Endothelial cell of umbilical vein (primary cell): ENCODE results near the gene PIK3R1. TPM values are rescaled to one million over a fixed set of nuclear protein-coding genes. Genes with fewer than 3 reads are reported as not detected.

Experiments
- BruUV-seq: library from RNA; stranded (reverse); fragments of 400-500 nt; replicated peaks from 2 replicates; lab custom pipeline; 2021; lab: Mats Ljungman, UMichigan
- CTCF ChIA-PET: fragments of 300-600, 350-600 bp; sonication (Branson Sonifier 250); formaldehyde crosslinking; loops from one replicate; lab custom pipeline; 2021; ENCODE audit warnings: antibody characterized with exemption, inconsistent platforms; lab: Charles Lee
- POLR2A ChIA-PET: fragments of 300-600, 350-600 bp; sonication (Branson Sonifier 250); formaldehyde crosslinking; loops from one replicate; lab custom pipeline; 2021; ENCODE audit warnings: antibody characterized with exemption, inconsistent platforms; lab: Charles Lee
- DNase-seq: peaks from one replicate; pipeline ENCODE4 v3.0.0-alpha.2; 2011; ENCODE audit warnings: low read depth, low spot score
- FAIRE-seq: peaks from 2 replicates; lab custom pipeline; 2011; peaks lifted over from hg19 to GRCh38; lab: Jason Lieb, UNC
- H2AFZ ChIP-seq: 2 replicates; pipeline ENCODE4 v1.6.0; 2012; ENCODE audit warnings: low read depth, low read length, control low read depth, inconsistent platforms
- H3K27ac ChIP-seq: 2 replicates; pipeline ENCODE4 v1.5.1; 2011; ENCODE audit warnings: low read depth, mild to moderate bottlenecking, control low read depth, low read length, moderate library complexity; ENCODE audit not compliant: insufficient read depth
- H3K27me3 ChIP-seq, 2 experiments: 2 replicates each; pipeline versions ENCODE4 v1.6.0 to v1.6.1; 2011; ENCODE audit warnings: low read length in 2 of 2, mixed read lengths in 1 of 2; ENCODE audit not compliant: control insufficient read depth in 2 of 2, insufficient read depth in 2 of 2
- H3K36me3 ChIP-seq, 2 experiments: 2 replicates in 1 of 2; 3 replicates in 1 of 2; pipeline ENCODE4 v1.5.1; 2011; ENCODE audit warnings: low read length in 2 of 2, mild to moderate bottlenecking in 1 of 2, moderate library complexity in 1 of 2; ENCODE audit not compliant: control insufficient read depth in 2 of 2, insufficient read depth in 2 of 2; ENCODE audit errors: extremely low read depth in 1 of 2
- H3K4me1 ChIP-seq: 3 replicates; pipeline ENCODE4 v1.5.1; 2011; ENCODE audit warnings: mild to moderate bottlenecking, low read length; ENCODE audit not compliant: control insufficient read depth, insufficient read depth; ENCODE audit errors: extremely low read depth
- H3K4me2 ChIP-seq: 2 replicates; pipeline ENCODE4 v1.6.1; 2011; ENCODE audit warnings: low read length, control low read depth, mixed read lengths; ENCODE audit not compliant: insufficient read depth
- H3K4me3 ChIP-seq, 3 experiments: fragments of 200-600 bp in 1 of 3; sonication (generic), shearing (Covaris generic) in 1 of 3; replicated peaks in 1 of 3; 2 replicates each; pipeline ENCODE4 v1.5.1; 2011 to 2016; ENCODE audit warnings: control low read depth in 3 of 3, low read length in 3 of 3, mild to moderate bottlenecking in 2 of 3, inconsistent platforms in 1 of 3, low read depth in 1 of 3, moderate library complexity in 1 of 3; ENCODE audit not compliant: insufficient read depth in 1 of 3
- H3K79me2 ChIP-seq: 2 replicates; pipeline ENCODE4 v1.6.0; 2012; ENCODE audit warnings: low read length, inconsistent platforms; ENCODE audit not compliant: control insufficient read depth, insufficient read depth
- H3K9ac ChIP-seq: replicated peaks from 2 replicates; pipeline ENCODE3; 2011; ENCODE audit warnings: low read length, control low read depth; ENCODE audit not compliant: insufficient read depth; ENCODE audit errors: extremely low read depth
- H3K9me1 ChIP-seq: replicated peaks from 3 replicates; pipeline ENCODE4 v1.6.0; 2011; ENCODE audit warnings: mild to moderate bottlenecking, low read length; ENCODE audit not compliant: control insufficient read depth, insufficient read depth; ENCODE audit errors: extremely low read depth
- H3K9me3 ChIP-seq: replicated peaks from 2 replicates; pipeline ENCODE4 v1.5.1; 2012; ENCODE audit warnings: low read length, inconsistent platforms; ENCODE audit not compliant: control insufficient read depth, insufficient read depth
- H4K20me1 ChIP-seq: replicated peaks from 2 replicates; pipeline ENCODE3; 2011; ENCODE audit warnings: mild to moderate bottlenecking, low read length; ENCODE audit not compliant: control insufficient read depth, insufficient read depth; ENCODE audit errors: extremely low read depth
- CTCF ChIP-seq, 2 donors: IDR thresholded peaks; 1 replicate in 1 of 2; 2 replicates in 1 of 2; pipeline ENCODE4 v1.5.1; 2011; ENCODE audit warnings: low read length in 2 of 2, mild to moderate bottlenecking in 2 of 2, moderate library complexity in 2 of 2, control low read depth in 1 of 2, inconsistent platforms in 1 of 2, low read depth in 1 of 2; ENCODE audit not compliant: insufficient read depth in 1 of 2; ENCODE audit errors: extremely low read depth in 1 of 2
- EZH2 ChIP-seq: IDR thresholded peaks from 2 replicates; pipeline ENCODE4 v1.6.1; 2012; ENCODE audit warnings: borderline replicate concordance, low read depth, mild to moderate bottlenecking, moderate library complexity, low read length, inconsistent platforms; ENCODE audit not compliant: severe bottlenecking
- FOS ChIP-seq: IDR thresholded peaks from 2 replicates; pipeline ENCODE4 v1.6.1; 2011; ENCODE audit warnings: mild to moderate bottlenecking, low read length, moderate library complexity, borderline replicate concordance; ENCODE audit not compliant: insufficient read depth
- GATA2 ChIP-seq: IDR thresholded peaks from 2 replicates; pipeline ENCODE4 v1.7.0; 2011; ENCODE audit warnings: low read depth, mild to moderate bottlenecking, moderate library complexity, mixed read lengths, low read length; ENCODE audit not compliant: insufficient read length, insufficient read depth
- JUN ChIP-seq: IDR thresholded peaks from 2 replicates; pipeline ENCODE4 v1.6.1; 2011; ENCODE audit warnings: borderline replicate concordance, low read depth; ENCODE audit not compliant: insufficient read length, insufficient read depth
- MYC ChIP-seq: IDR thresholded peaks from one replicate; pipeline ENCODE4 v1.6.1; 2011; ENCODE audit warnings: mild to moderate bottlenecking, low read depth, low read length
- POLR2A ChIP-seq: IDR thresholded peaks from 2 replicates; pipeline ENCODE4 v1.6.1; 2012; ENCODE audit warnings: low read depth, mild to moderate bottlenecking, control low read depth, low read length
- POLR2AphosphoS5 ChIP-seq: IDR thresholded peaks from 2 replicates; pipeline ENCODE4 v1.6.1; 2012; ENCODE audit warnings: low read depth, mild to moderate bottlenecking, control low read depth, low read length, moderate library complexity; ENCODE audit not compliant: insufficient read depth
- dilution Hi-C: fragments of 300-500 bp; cut with MboI; formaldehyde crosslinking; loops from one replicate; pipeline ENCODE4 v1.15.0; 2019; ENCODE audit warnings: low sequenced_read_pairs; ENCODE audit not compliant: extremely low pct_ligation_motif_present
- intact Hi-C: fragments of 100-400 bp; cut with micrococcal nuclease; formaldehyde crosslinking; loops from one replicate; pipeline ENCODE4 v1.10.0; 2022
- polyA plus RNA-seq, 4 experiments: library from polyadenylated mRNA; depleted of rRNA in 3 of 4; stranded (reverse) in 3 of 4; unstranded in 1 of 4; fragments of >200 nt; gene quantifications; 2 replicates each; pipeline versions ENCODE4 v1.2.1 to v1.2.3, GENCODE V29; 2011 to 2012; ENCODE audit warnings: missing spikeins in 1 of 4
- total RNA-seq: library from RNA; stranded (reverse); gene quantifications from 2 replicates; pipeline ENCODE4 v1.2.3, GENCODE V29; 2021
- TF ChIP-seq, protein P1 (sequence below): IDR thresholded peaks from 2 replicates; pipeline ENCODE4 v1.6.1; 2011; ENCODE audit not compliant: insufficient read depth, insufficient read length

Gene PIK3R1
- total and polyA plus RNA-seq, 2 donors (not counting 3 experiments of a cell fraction or from before 2014, with no cell fraction given), result 2.8 to 30.0 TPM

DNA sequence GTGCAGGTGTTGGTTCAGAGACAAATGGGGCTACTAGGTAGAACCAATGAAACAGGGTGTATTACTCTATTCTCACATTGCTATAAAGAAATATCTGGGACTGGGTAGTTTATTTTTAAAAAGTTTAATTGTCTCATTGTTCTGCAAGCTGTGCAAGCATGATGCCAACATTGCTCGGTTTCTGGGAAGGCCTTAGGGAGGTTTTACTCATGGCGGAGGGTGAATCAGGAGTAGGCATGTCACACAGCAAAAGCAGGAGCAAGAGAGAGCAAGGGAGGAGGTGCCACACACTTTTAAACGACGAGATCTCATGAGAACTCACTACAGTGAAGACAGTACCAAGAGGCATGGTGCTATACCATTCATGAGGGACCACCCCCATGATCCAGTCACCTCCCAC, 134.6 kb downstream of the PIK3R1 start:
- no TSS peak for BruUV-seq
- no peaks in the 10 kb centered on the region for H3K79me2 ChIP-seq
- H3K9me1 ChIP-seq, result no peaks in the 10 kb centered on the region
- intact Hi-C loops (no loop called here), dilution Hi-C loops (no loop called here)
- no peaks in the 10 kb centered on the region for H3K27me3 ChIP-seq
- H3K27ac ChIP-seq, result no peak overlapping the region
- no peak for DNase-seq
- no peak overlapping the region for H3K9ac ChIP-seq
- no peak for FAIRE-seq
- no peak overlapping the region for H2AFZ ChIP-seq
- H3K4me2 ChIP-seq, result no peak overlapping the region
- TF ChIP-seq JUN (no peak), POLR2A (no peak), GATA2 (no peak), CTCF (IDR thresholded peaks at IDR 0.05; ENCODE audit: extremely low read depth in 1 of 2, insufficient read depth in 1 of 2, low read depth in 1 of 2, low read length in 2 of 2) (no peak), POLR2AphosphoS5 (no peak), FOS (no peak), EZH2 (no peak), MYC (no peak)
- TF ChIP-seq, protein P1, sequence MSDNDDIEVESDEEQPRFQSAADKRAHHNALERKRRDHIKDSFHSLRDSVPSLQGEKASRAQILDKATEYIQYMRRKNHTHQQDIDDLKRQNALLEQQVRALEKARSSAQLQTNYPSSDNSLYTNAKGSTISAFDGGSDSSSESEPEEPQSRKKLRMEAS, result no peak
- H4K20me1 ChIP-seq, result no peaks in the 10 kb centered on the region
- no peak overlapping the region for H3K4me3 ChIP-seq
- ChIA-PET CTCF (no interaction called here), POLR2A (no interaction called here)
- H3K4me1 ChIP-seq, result peaks cover 21% of the 10 kb centered on the region
- no peaks in the 10 kb centered on the region for H3K36me3 ChIP-seq
- H3K9me3 ChIP-seq, result no peaks in the 10 kb centered on the region
